GM12891 (cell line): Measurements from ENCODE around the gene CD109. TPM values are rescaled to one million over a fixed set of nuclear protein-coding genes. Genes with fewer than 3 reads are reported as not detected.

Source experiments
- DNase-seq: peaks from one replicate; pipeline ENCODE4 v3.0.0; 2011; ENCODE audit warnings: low spot score; ENCODE audit not compliant: insufficient read length
- FAIRE-seq: peaks from 2 replicates; lab custom pipeline; 2011; peaks lifted over from hg19 to GRCh38; lab: Jason Lieb, UNC
- PAX5 ChIP-seq: IDR thresholded peaks from 2 replicates; pipeline ENCODE4 v1.6.1; 2011; ENCODE audit warnings: low read length, moderate library complexity, mild to moderate bottlenecking; ENCODE audit not compliant: insufficient read depth, severe bottlenecking
- POLR2A ChIP-seq: IDR thresholded peaks from 2 replicates; pipeline ENCODE4 v1.6.1; 2011; ENCODE audit warnings: low read depth, low read length, control low read depth
- POLR2AphosphoS5 ChIP-seq: IDR thresholded peaks from 2 replicates; pipeline ENCODE4 v1.6.1; 2011; ENCODE audit warnings: low read depth, low read length, control low read depth
- POU2F2 ChIP-seq: IDR thresholded peaks from 2 replicates; pipeline ENCODE4 v1.6.1; 2011; ENCODE audit warnings: low read depth, mild to moderate bottlenecking, control low read depth, low read length, moderate library complexity
- SPI1 ChIP-seq: IDR thresholded peaks from 2 replicates; pipeline ENCODE4 v1.6.1; 2011; ENCODE audit warnings: low read depth, low read length, control low read depth
- TAF1 ChIP-seq: IDR thresholded peaks from 2 replicates; pipeline ENCODE4 v1.6.1; 2011; ENCODE audit warnings: low read depth, low read length, control low read depth
- polyA plus RNA-seq: library from polyadenylated mRNA; unstranded; fragments of >200 nt; gene quantifications from one replicate; pipeline ENCODE4 v1.2.1, GENCODE V29; 2012; ENCODE audit warnings: low read depth, missing spikeins, inconsistent platforms; ENCODE audit not compliant: missing spikeins

CD109 gene
- polyA plus RNA-seq = 0.87 TPM

DNA sequence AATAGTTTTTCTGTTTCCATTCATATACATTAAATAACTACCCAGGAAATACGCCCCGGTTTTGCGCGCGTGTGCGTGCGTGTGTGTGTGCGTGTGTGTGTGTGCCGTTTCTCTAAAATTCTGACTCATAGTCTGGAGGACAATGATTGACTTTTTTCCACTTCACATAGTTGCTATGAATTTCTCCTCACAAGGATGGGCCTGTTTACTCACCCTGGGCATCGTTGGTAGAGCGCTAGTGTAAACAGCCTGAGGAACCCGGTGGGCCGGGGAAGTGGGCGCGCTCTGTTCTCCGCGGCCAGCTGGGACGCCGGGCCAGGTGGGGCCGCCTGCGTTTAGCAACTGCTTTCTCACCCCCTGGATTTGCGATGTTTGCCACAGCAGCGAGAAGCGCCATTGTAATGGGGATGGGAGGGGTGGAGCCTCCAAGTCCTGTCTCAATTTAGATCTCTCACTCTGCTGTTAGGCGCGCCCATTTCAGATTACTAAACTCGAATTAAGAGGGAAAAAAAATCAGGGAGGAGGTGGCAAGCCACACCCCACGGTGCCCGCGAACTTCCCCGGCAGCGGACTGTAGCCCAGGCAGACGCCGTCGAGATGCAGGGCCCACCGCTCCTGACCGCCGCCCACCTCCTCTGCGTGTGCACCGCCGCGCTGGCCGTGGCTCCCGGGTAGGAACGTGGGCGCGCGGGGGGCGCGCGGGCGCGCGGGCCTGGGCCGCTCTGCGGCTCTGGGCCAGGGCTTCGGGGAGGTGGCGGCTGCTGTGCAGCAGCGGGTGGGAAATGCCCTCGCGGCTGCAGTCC is at the start of gene CD109:
Gene CD109 (plus strand): TSS at position 585 of the 803 bp plus-strand sequence. CDS start 13 bp downstream, at position 598.
- TF ChIP-seq SPI1 = no peak
- TF ChIP-seq TAF1 = no peak
- no peak for TF ChIP-seq PAX5
- no peak for TF ChIP-seq POU2F2
- TF ChIP-seq POLR2AphosphoS5 = no peak
- no peak for TF ChIP-seq POLR2A
- DNase-seq (peak; percentile 34), FAIRE-seq (peak; percentile 72)

- TF ChIP-seq SPI1 (no peak), TAF1 (no peak)
- DNase-seq = no peak
- no peak for FAIRE-seq
Observed at GRCh38 chr6:73648166-73648565, 47.8 kb upstream of the CD109 start.

GRCh38 chr6:73649783-73650182 is 46.2 kb upstream of the CD109 start:
- no peak for TF ChIP-seq POLR2A
- no peak for TF ChIP-seq POLR2AphosphoS5
- TF ChIP-seq POU2F2 = no peak
- TF ChIP-seq PAX5 = no peak
- TF ChIP-seq TAF1 = no peak
- no peak for TF ChIP-seq SPI1
- FAIRE-seq (no peak), DNase-seq (no peak)

GRCh38 chr6:73652637-73653570 is 43.1 kb upstream of the CD109 start:
- peak; percentile 94 for FAIRE-seq
- TF ChIP-seq SPI1 = no peak
- TF ChIP-seq POU2F2 = no peak
- no peak for TF ChIP-seq TAF1
- TF ChIP-seq POLR2A = 0 out of 2 replicates have a peak, but pooled peaks have one; percentile 41
- 0 out of 2 replicates have a peak, but pooled peaks have one; percentile 28 for TF ChIP-seq POLR2AphosphoS5
- no peak for TF ChIP-seq PAX5
- DNase-seq = peak; percentile 43

DNA sequence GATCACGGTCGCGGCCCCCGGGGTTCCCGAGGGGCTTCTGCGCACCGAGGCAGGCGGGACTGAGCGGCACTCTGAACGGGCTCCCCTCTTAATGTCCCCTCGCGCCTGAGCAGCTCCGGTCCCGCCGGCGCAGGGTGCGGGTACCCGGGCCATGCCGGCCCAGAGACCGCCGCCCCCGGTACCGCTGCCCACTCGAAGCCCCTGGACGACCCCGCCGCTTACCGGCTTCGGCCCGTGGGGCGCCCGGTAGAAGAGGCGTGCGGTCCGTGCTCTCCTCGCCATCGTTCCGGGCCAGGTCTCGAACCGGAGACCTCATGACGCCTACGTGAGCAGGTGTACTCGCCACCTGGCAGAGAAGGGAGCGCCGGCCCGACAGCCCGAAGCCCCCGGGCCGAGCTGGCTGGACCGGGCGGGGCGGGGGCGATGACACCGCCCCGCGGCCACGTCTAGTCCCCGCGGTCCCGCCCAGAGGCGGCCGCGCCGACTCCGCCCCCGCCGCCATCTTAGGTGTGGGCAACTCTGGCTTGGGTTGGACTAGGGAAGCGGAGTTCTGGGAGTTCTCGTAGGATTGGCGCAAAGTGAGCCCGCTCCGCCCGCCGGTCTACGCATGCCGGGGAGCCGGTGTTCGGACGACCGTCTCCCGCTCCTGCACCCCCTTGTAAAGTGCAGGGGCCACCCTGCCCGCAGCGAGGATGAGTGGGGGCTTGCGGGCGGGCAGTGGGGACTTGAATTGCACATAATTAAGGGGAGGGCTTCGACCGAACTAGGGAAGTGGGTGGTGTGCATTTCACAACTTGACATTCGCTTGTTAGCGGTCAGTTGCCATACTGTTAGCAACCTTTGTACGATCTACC is 42.2 kb upstream of the CD109 start, which contains the start of gene SLC17A5:
Gene SLC17A5 (minus strand): TSS at position 422 of the 854 bp plus-strand sequence. CDS start 106 bp downstream, at position 316.
- DNase-seq = peak; percentile 85
- FAIRE-seq = peak; percentile 98
- peak; percentile 64 for TF ChIP-seq SPI1
- 0 out of 2 replicates have a peak, but pooled peaks have one; percentile 34 for TF ChIP-seq POU2F2
- TF ChIP-seq TAF1 = peak; percentile 41
- TF ChIP-seq POLR2AphosphoS5 = no peak
- peak; percentile 75 for TF ChIP-seq POLR2A
- TF ChIP-seq PAX5 = no peak

GRCh38 chr6:73655341-73655917 is 40.6 kb upstream of the CD109 start:
- DNase-seq = no peak
- FAIRE-seq = no peak
- no peak for TF ChIP-seq SPI1
- TF ChIP-seq POLR2A = no peak
- no peak for TF ChIP-seq POU2F2
- no peak for TF ChIP-seq PAX5
- TF ChIP-seq TAF1 = no peak
- no peak for TF ChIP-seq POLR2AphosphoS5

DNA sequence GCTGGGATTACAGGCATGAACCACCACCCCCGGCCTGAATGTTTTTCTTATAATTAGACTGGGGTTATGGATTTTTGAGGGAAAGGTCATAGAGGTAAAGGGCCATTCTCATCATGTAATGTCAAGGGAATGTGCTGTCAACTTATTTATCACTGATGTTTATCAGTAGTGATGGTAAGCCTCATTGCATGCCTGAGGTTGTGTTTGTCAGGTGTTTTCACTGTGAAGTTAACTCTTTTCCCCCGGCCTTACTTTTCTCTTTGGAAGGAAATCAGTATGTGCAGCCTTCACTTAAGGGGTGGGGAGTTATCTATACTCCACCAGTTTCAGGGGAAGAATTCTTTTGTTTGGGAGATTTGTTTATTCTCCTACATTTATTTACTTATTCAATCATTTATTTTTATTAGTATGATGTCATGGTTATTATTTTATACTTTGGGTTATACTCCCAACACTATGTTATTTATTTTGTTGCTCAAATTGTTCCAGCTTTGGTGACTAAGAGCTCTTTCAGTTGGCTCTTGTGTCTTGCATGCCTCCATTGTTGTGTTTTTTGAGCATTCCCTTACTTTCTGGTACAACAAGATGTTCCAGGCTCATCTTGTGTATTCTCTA is 39.4 kb upstream of the CD109 start:
- FAIRE-seq = no peak
- TF ChIP-seq POLR2AphosphoS5 = no peak
- no peak for TF ChIP-seq POU2F2
- no peak for TF ChIP-seq SPI1
- no peak for TF ChIP-seq TAF1
- no peak for TF ChIP-seq POLR2A
- no peak for TF ChIP-seq PAX5
- DNase-seq = no peak
